Dendritic cell treated with granulocyte-macrophage colony-stimulating factor and Interleukin-4, amounts not matched to agents 40 ng/mL and 50 ng/mL, for 4 days (primary cell): Measurements from ENCODE around the gene SLC36A3.
"Not testable (repeated sequence)": the region's sequence is repeated elsewhere in the genome, so short reads cannot be mapped to it uniquely, and the experiment has no call there.

Experiments used
- H3K27ac Mint-ChIP-seq: one replicate; pipeline ENCODE4 v1.8.0; 2022; ENCODE audit warnings: mild to moderate bottlenecking, mixed read lengths
- H3K27me3 Mint-ChIP-seq: one replicate; pipeline ENCODE4 v1.8.0; 2022; ENCODE audit warnings: mild to moderate bottlenecking, mixed read lengths
- H3K36me3 Mint-ChIP-seq: one replicate; pipeline ENCODE4 v1.8.0; 2022; ENCODE audit warnings: low read depth, mixed read lengths
- H3K4me1 Mint-ChIP-seq: one replicate; pipeline ENCODE4 v1.8.0; 2022; ENCODE audit warnings: low read depth, mixed read lengths
- H3K4me3 Mint-ChIP-seq: one replicate; pipeline ENCODE4 v1.8.0; 2022; ENCODE audit warnings: mild to moderate bottlenecking, moderate library complexity, mixed read lengths
- H3K9me3 Mint-ChIP-seq: one replicate; pipeline ENCODE4 v1.8.0; 2022; ENCODE audit warnings: mixed read lengths
- intact Hi-C: fragments of 100-400 bp; cut with micrococcal nuclease; formaldehyde crosslinking; loops from one replicate; pipeline ENCODE4 v1.15.0; 2022

SLC36A3 gene

GRCh38 chr5:151250346-151251000 lies 53.1 kb downstream of the SLC36A3 start:
- intact Hi-C loops = loop anchor here (10.0 kb wide), 1 partner anchor 504 kb away; the partner anchor contains the start of gene ATOX1
- Mint-ChIP-seq H3K9me3 (no peaks in the 10 kb centered on the region), H3K27ac (no peak overlapping the region), H3K27me3 (no peaks in the 10 kb centered on the region), H3K4me3 (no peak overlapping the region), H3K36me3 (peaks cover 11% of the 10 kb centered on the region), H3K4me1 (peaks cover 28% of the 10 kb centered on the region)

GRCh38 chr5:151249281-151249680 lies 54.3 kb downstream of the SLC36A3 start:
- no peaks in the 10 kb centered on the region for H3K9me3 Mint-ChIP-seq
- intact Hi-C loops = no loop called here
- H3K27ac Mint-ChIP-seq = no peak overlapping the region
- peaks cover 20% of the 10 kb centered on the region for H3K4me1 Mint-ChIP-seq
- H3K4me3 Mint-ChIP-seq = no peak overlapping the region
- H3K27me3 Mint-ChIP-seq = no peaks in the 10 kb centered on the region
- H3K36me3 Mint-ChIP-seq = peaks cover 11% of the 10 kb centered on the region

GRCh38 chr5:151248651-151249050 lies 54.9 kb downstream of the SLC36A3 start:
- no peak overlapping the region for H3K4me3 Mint-ChIP-seq
- no peaks in the 10 kb centered on the region for H3K27me3 Mint-ChIP-seq
- peaks cover 7% of the 10 kb centered on the region for H3K36me3 Mint-ChIP-seq
- no peaks in the 10 kb centered on the region for H3K9me3 Mint-ChIP-seq
- intact Hi-C loops = no loop called here
- peaks cover 16% of the 10 kb centered on the region for H3K4me1 Mint-ChIP-seq
- no peak overlapping the region for H3K27ac Mint-ChIP-seq

- H3K36me3 Mint-ChIP-seq = no peaks in the 10 kb centered on the region
- no peak overlapping the region for H3K4me3 Mint-ChIP-seq
- H3K9me3 Mint-ChIP-seq = no peaks in the 10 kb centered on the region
- H3K27ac Mint-ChIP-seq = no peak overlapping the region
- no peaks in the 10 kb centered on the region for H3K27me3 Mint-ChIP-seq
- H3K4me1 Mint-ChIP-seq = peaks cover 18% of the 10 kb centered on the region
- intact Hi-C loops = no loop called here
Observed at GRCh38 chr5:151245680-151246219, 57.8 kb downstream of the SLC36A3 start.

GRCh38 chr5:151244206-151244605 lies 59.4 kb downstream of the SLC36A3 start:
- no peaks in the 10 kb centered on the region for H3K36me3 Mint-ChIP-seq

GRCh38 chr5:151243564-151243963 lies 60.0 kb downstream of the SLC36A3 start:
- H3K27ac Mint-ChIP-seq = no peak overlapping the region
- peaks cover 24% of the 10 kb centered on the region for H3K4me1 Mint-ChIP-seq
- no peaks in the 10 kb centered on the region for H3K9me3 Mint-ChIP-seq
- intact Hi-C loops = loop anchor here (5.0 kb wide), 1 partner anchor 54 kb away; no protein-coding TSS in a partner anchor
- no peaks in the 10 kb centered on the region for H3K36me3 Mint-ChIP-seq
- H3K27me3 Mint-ChIP-seq = peaks cover 4% of the 10 kb centered on the region
- no peak overlapping the region for H3K4me3 Mint-ChIP-seq

More at GRCh38 chr5:151244206-151244605, 59.4 kb downstream of the SLC36A3 start:
- H3K4me3 Mint-ChIP-seq = no peak overlapping the region
- intact Hi-C loops = loop anchor here (5.0 kb wide), 1 partner anchor 53 kb away; no protein-coding TSS in a partner anchor
- peaks cover 3% of the 10 kb centered on the region for H3K27me3 Mint-ChIP-seq
- no peaks in the 10 kb centered on the region for H3K9me3 Mint-ChIP-seq
- no peak overlapping the region for H3K27ac Mint-ChIP-seq
- peaks cover 22% of the 10 kb centered on the region for H3K4me1 Mint-ChIP-seq

- no peaks in the 10 kb centered on the region for H3K36me3 Mint-ChIP-seq
- no peaks in the 10 kb centered on the region for H3K9me3 Mint-ChIP-seq
- H3K27ac Mint-ChIP-seq = no peak overlapping the region
- peaks cover 26% of the 10 kb centered on the region for H3K4me1 Mint-ChIP-seq
- peaks cover 5% of the 10 kb centered on the region for H3K27me3 Mint-ChIP-seq
- no peak overlapping the region for H3K4me3 Mint-ChIP-seq
- intact Hi-C loops = loop anchor here (5.0 kb wide), 1 partner anchor 54 kb away; no protein-coding TSS in a partner anchor
Observed at GRCh38 chr5:151243127-151243526, 60.4 kb downstream of the SLC36A3 start.

GRCh38 chr5:151240924-151241635 lies 62.5 kb downstream of the SLC36A3 start:
- H3K9me3 Mint-ChIP-seq = no peaks in the 10 kb centered on the region
- intact Hi-C loops = loop anchor here (5.0 kb wide), 1 partner anchor 56 kb away; no protein-coding TSS in a partner anchor
- H3K4me1 Mint-ChIP-seq = peaks cover 26% of the 10 kb centered on the region

GRCh38 chr5:151240268-151240835 lies 63.2 kb downstream of the SLC36A3 start:
- not testable (repeated sequence) for H3K9me3 Mint-ChIP-seq, H3K4me3 Mint-ChIP-seq, H3K27me3 Mint-ChIP-seq, H3K27ac Mint-ChIP-seq, H3K36me3 Mint-ChIP-seq
- H3K4me1 Mint-ChIP-seq = peaks cover 31% of the 10 kb centered on the region
- intact Hi-C loops = loop anchor here (5.0 kb wide), 1 partner anchor 57 kb away; no protein-coding TSS in a partner anchor

More at GRCh38 chr5:151240924-151241635, 62.5 kb downstream of the SLC36A3 start:
- no peaks in the 10 kb centered on the region for H3K36me3 Mint-ChIP-seq
- no peak overlapping the region for H3K4me3 Mint-ChIP-seq
- H3K27me3 Mint-ChIP-seq = peaks cover 5% of the 10 kb centered on the region
- H3K27ac Mint-ChIP-seq = no peak overlapping the region

- Mint-ChIP-seq H3K4me1 (peaks cover 38% of the 10 kb centered on the region), H3K4me3 (no peak overlapping the region), H3K27me3 (peaks cover 5% of the 10 kb centered on the region), H3K27ac (no peak overlapping the region), H3K9me3 (no peaks in the 10 kb centered on the region), H3K36me3 (no peaks in the 10 kb centered on the region)
- intact Hi-C loops = loop anchor here (5.0 kb wide), 3 partner anchors 42 to 112 kb away; no protein-coding TSS in a partner anchor
Observed at GRCh38 chr5:151239237-151239861, 64.2 kb downstream of the SLC36A3 start.

- Mint-ChIP-seq H3K4me1 (peaks cover 38% of the 10 kb centered on the region), H3K27me3 (peaks cover 5% of the 10 kb centered on the region), H3K27ac (no peak overlapping the region), H3K36me3 (no peaks in the 10 kb centered on the region), H3K4me3 (no peak overlapping the region), H3K9me3 (no peaks in the 10 kb centered on the region)
- intact Hi-C loops = loop anchor here (5.0 kb wide), 3 partner anchors 41 to 111 kb away; no protein-coding TSS in a partner anchor
Observed at GRCh38 chr5:151238303-151238741, 65.2 kb downstream of the SLC36A3 start.

GRCh38 chr5:151237685-151238084 lies 65.9 kb downstream of the SLC36A3 start:
- Mint-ChIP-seq H3K27me3 (peaks cover 5% of the 10 kb centered on the region), H3K36me3 (no peaks in the 10 kb centered on the region), H3K4me1 (peaks cover 38% of the 10 kb centered on the region), H3K4me3 (no peak overlapping the region), H3K27ac (no peak overlapping the region), H3K9me3 (no peaks in the 10 kb centered on the region)
- intact Hi-C loops = loop anchor here (5.0 kb wide), 3 partner anchors 40 to 110 kb away; no protein-coding TSS in a partner anchor

- no peak overlapping the region for H3K4me3 Mint-ChIP-seq
- no peak overlapping the region for H3K27ac Mint-ChIP-seq
- H3K4me1 Mint-ChIP-seq = peaks cover 37% of the 10 kb centered on the region
- intact Hi-C loops = loop anchor here (5.0 kb wide), 3 partner anchors 40 to 110 kb away; no protein-coding TSS in a partner anchor
- peaks cover 5% of the 10 kb centered on the region for H3K27me3 Mint-ChIP-seq
- H3K36me3 Mint-ChIP-seq = no peaks in the 10 kb centered on the region
- H3K9me3 Mint-ChIP-seq = no peaks in the 10 kb centered on the region
Observed at GRCh38 chr5:151236888-151237287, 66.7 kb downstream of the SLC36A3 start.
